WTC11 (cell line): ENCODE data around the gene CLBA1. TPM values are rescaled to one million over a fixed set of nuclear protein-coding genes. Genes with fewer than 3 reads are reported as not detected.

Experiments
- ATAC-seq: fragments of 200-7000 bp; cut with Tn5 transposase; 2 replicates; pipeline ENCODE4 v1.10.0; 2021; ENCODE audit warnings: mild to moderate bottlenecking, moderate library complexity
- CTCF ChIA-PET: fragments of 300-600 bp; sonication (Branson Sonifier 250); formaldehyde crosslinking; loops from one replicate; lab custom pipeline; 2021; ENCODE audit warnings: antibody characterized with exemption; lab: Charles Lee
- POLR2A ChIA-PET: fragments of 350-600 bp; sonication (Branson Sonifier 250); formaldehyde crosslinking; loops from one replicate; lab custom pipeline; 2021; ENCODE audit warnings: antibody characterized with exemption; lab: Charles Lee
- DNase-seq: peaks from one replicate; pipeline ENCODE4 v3.0.0; 2021; ENCODE audit warnings: low spot score
- H3K27ac Mint-ChIP-seq: 2 replicates; pipeline ENCODE4 v1.8.0; 2021; ENCODE audit warnings: mixed read lengths
- H3K27me3 Mint-ChIP-seq: 2 replicates; pipeline ENCODE4 v1.8.0; 2021; ENCODE audit warnings: low read depth, mild to moderate bottlenecking, moderate library complexity, mixed read lengths
- H3K36me3 Mint-ChIP-seq: 2 replicates; pipeline ENCODE4 v1.8.0; 2021; ENCODE audit warnings: mixed read lengths
- H3K4me1 Mint-ChIP-seq: 2 replicates; pipeline ENCODE4 v1.8.0; 2022; ENCODE audit warnings: mixed read lengths
- H3K4me3 Mint-ChIP-seq: 2 replicates; pipeline ENCODE4 v1.8.0; 2021; ENCODE audit warnings: mild to moderate bottlenecking, moderate library complexity, mixed read lengths
- H3K9me3 Mint-ChIP-seq: 2 replicates; pipeline ENCODE4 v1.8.0; 2021; ENCODE audit warnings: mixed read lengths
- CBFB ChIP-seq: sonication (generic); formaldehyde crosslinking; IDR thresholded peaks from 2 replicates; pipeline ENCODE4 v1.8.1; 2022; ENCODE audit warnings: mild to moderate bottlenecking, low read depth, missing genetic modification reagents
- CREM ChIP-seq: sonication (generic); formaldehyde crosslinking; IDR thresholded peaks from 2 replicates; pipeline ENCODE4 v1.8.1; 2022; ENCODE audit warnings: mild to moderate bottlenecking, missing genetic modification reagents, moderate library complexity
- FOXP1 ChIP-seq: sonication (generic); formaldehyde crosslinking; IDR thresholded peaks from 2 replicates; pipeline ENCODE4 v1.8.0; 2022; ENCODE audit warnings: missing genetic modification reagents, mild to moderate bottlenecking, moderate library complexity, borderline replicate concordance
- NR3C1 ChIP-seq: sonication (generic); formaldehyde crosslinking; conservative IDR thresholded peaks from 2 replicates; pipeline ENCODE4 v1.8.1; 2023; ENCODE audit warnings: low read depth, mild to moderate bottlenecking, missing genetic modification reagents
- TCF7 ChIP-seq: sonication (generic); formaldehyde crosslinking; IDR thresholded peaks from 2 replicates; pipeline ENCODE4 v1.8.0; 2022; ENCODE audit warnings: mild to moderate bottlenecking, low read depth, missing genetic modification reagents, moderate library complexity
- TEAD1 ChIP-seq: sonication (generic); formaldehyde crosslinking; IDR thresholded peaks from 2 replicates; pipeline ENCODE4 v1.8.0; 2022; ENCODE audit warnings: mild to moderate bottlenecking, missing genetic modification reagents
- TEAD4 ChIP-seq: sonication (generic); formaldehyde crosslinking; IDR thresholded peaks from 2 replicates; pipeline ENCODE4 v1.8.0; 2022; ENCODE audit warnings: mild to moderate bottlenecking, missing genetic modification reagents
- ZNF138 ChIP-seq: sonication (generic); formaldehyde crosslinking; conservative IDR thresholded peaks from 2 replicates; pipeline ENCODE4 v1.8.1; 2022; ENCODE audit warnings: mild to moderate bottlenecking, moderate library complexity, missing genetic modification reagents
- ZNF263 ChIP-seq: sonication (generic); formaldehyde crosslinking; IDR thresholded peaks from 2 replicates; pipeline ENCODE4 v1.8.1; 2022; ENCODE audit warnings: low read depth, mild to moderate bottlenecking, moderate library complexity, missing genetic modification reagents
- ZNF671 ChIP-seq: fragments of 250-450 bp; sonication (Bioruptor Pico); IDR thresholded peaks from 2 replicates; pipeline ENCODE4 v1.8.0; 2021; ENCODE audit warnings: mild to moderate bottlenecking
- total RNA-seq: library from RNA; stranded (reverse); gene quantifications from 3 replicates; pipeline ENCODE4 v1.2.3, GENCODE V29; 2021
- TF ChIP-seq, protein P1 (sequence below): sonication (generic); formaldehyde crosslinking; IDR thresholded peaks from 2 replicates; pipeline ENCODE4 v1.8.0; 2022; ENCODE audit warnings: mild to moderate bottlenecking, missing genetic modification reagents
- TF ChIP-seq, protein P2 (sequence below): sonication (generic); formaldehyde crosslinking; IDR thresholded peaks from 2 replicates; pipeline ENCODE4 v1.8.1; 2022; ENCODE audit warnings: mild to moderate bottlenecking, moderate library complexity, missing genetic modification reagents
- TF ChIP-seq, protein P3 (sequence below): sonication (generic); formaldehyde crosslinking; IDR thresholded peaks from 2 replicates; pipeline ENCODE4 v1.8.1; 2022; ENCODE audit warnings: missing genetic modification reagents, borderline replicate concordance
- TF ChIP-seq, protein P4 (sequence below): fragments of 250-450 bp; sonication (Bioruptor Pico); IDR thresholded peaks from 2 replicates; pipeline ENCODE4 v1.9.0; 2021; ENCODE audit warnings: moderate library complexity, mild to moderate bottlenecking, inconsistent platforms, borderline replicate concordance
- TF ChIP-seq, protein P5 (sequence below): fragments of 250-450 bp; sonication (Bioruptor Pico); IDR thresholded peaks from 2 replicates; pipeline ENCODE4 v1.9.0; 2021; ENCODE audit warnings: mild to moderate bottlenecking, borderline replicate concordance
- TF ChIP-seq, protein P6 (sequence below): sonication (generic); formaldehyde crosslinking; IDR thresholded peaks from 2 replicates; pipeline ENCODE4 v1.8.1; 2023; ENCODE audit warnings: mild to moderate bottlenecking, missing genetic modification reagents, borderline replicate concordance

Gene CLBA1
- total RNA-seq, 1 experiment from 2014 or later, result 3.8 TPM

DNA sequence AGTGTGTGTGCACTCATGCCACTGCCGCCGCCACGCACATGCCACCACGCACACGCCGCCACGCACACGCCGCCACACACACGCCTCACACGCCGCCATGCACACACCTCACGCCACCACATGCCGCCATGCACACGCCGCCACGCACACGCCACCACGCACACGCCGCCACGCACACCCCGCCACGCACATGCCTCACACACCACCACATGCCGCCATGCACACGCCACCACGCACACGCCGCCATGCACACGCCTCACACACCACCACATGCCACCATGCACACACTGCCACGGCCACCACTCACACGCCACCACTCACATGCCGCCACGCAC is 6.3 kb downstream of the CLBA1 start:
- POLR2A ChIA-PET, result no interaction called here
- CTCF ChIA-PET, result no interaction called here
- no peak for TF ChIP-seq TCF7
- peak; percentile 53; the same call in 1 of the 2 replicates for TF ChIP-seq FOXP1 (CRISPR knock-in tag)
- TF ChIP-seq, protein P1, sequence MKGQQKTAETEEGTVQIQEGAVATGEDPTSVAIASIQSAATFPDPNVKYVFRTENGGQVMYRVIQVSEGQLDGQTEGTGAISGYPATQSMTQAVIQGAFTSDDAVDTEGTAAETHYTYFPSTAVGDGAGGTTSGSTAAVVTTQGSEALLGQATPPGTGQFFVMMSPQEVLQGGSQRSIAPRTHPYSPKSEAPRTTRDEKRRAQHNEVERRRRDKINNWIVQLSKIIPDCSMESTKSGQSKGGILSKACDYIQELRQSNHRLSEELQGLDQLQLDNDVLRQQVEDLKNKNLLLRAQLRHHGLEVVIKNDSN, result no peak
- TF ChIP-seq, all 79 proteins: peak for 1
- Mint-ChIP-seq H3K4me1 (no peaks in the 10 kb centered on the region), H3K9me3 (no peaks in the 10 kb centered on the region), H3K36me3 (no peaks in the 10 kb centered on the region), H3K4me3 (no peak overlapping the region), H3K27me3 (no peaks in the 10 kb centered on the region), H3K27ac (0 out of 2 replicates have a peak overlapping the region, but pooled peaks have one; percentile 72)
- no peak for DNase-seq
- no peak for ATAC-seq

DNA sequence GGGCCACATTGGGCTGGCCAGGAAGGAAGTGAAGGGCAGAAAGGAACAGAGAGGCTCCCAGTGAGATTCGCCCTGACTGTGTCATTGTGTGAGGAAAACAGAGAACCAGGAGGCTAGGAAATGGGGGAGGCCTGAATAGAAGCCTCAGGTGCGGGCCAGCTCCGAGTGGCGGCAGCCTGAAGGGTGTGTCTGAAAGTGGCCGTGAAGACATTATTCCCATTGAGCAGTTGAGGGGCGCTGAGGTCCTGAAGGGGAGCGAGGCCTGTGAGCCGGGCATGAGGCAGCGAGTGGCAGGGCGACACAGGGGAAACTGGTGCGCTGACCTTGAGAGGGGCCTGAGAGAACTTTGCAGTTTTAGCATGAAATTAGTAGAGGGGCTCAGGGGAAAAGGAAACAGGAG is 6.9 kb downstream of the CLBA1 start:
- no peaks in the 10 kb centered on the region for H3K9me3 Mint-ChIP-seq
- no peak overlapping the region for H3K4me3 Mint-ChIP-seq
- POLR2A ChIA-PET, result no interaction called here

DNA sequence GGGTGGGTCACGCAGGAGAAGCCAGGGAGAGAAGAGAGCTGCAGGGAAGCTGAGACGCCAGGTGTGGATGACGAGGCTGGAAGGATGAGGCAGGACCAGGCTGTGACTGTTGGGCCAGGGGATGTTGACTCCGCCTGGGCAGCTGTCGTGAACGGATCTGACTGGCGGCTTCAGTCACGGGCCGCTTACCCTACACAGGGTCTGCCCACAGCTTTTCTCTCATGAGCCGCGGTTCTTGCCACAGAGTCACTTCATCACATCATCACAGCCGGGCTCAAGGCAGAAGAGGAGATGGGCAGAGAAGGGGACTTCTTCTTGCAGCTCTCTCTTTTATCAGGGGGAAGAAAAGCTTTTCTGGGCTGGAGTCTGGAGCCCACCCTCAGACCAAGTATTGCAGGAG is 7.7 kb downstream of the CLBA1 start:
- POLR2A ChIA-PET, result no interaction called here
- TF ChIP-seq TEAD1 (no peak), ZNF263 (CRISPR knock-in tag) (no peak), ZNF671 (CRISPR knock-in tag) (no peak), CBFB (CRISPR knock-in tag) (no peak)
- TF ChIP-seq, protein P2, sequence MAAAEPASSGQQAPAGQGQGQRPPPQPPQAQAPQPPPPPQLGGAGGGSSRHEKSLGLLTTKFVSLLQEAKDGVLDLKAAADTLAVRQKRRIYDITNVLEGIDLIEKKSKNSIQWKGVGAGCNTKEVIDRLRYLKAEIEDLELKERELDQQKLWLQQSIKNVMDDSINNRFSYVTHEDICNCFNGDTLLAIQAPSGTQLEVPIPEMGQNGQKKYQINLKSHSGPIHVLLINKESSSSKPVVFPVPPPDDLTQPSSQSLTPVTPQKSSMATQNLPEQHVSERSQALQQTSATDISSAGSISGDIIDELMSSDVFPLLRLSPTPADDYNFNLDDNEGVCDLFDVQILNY (CRISPR knock-in tag), result no peak
- TF ChIP-seq, protein P3, sequence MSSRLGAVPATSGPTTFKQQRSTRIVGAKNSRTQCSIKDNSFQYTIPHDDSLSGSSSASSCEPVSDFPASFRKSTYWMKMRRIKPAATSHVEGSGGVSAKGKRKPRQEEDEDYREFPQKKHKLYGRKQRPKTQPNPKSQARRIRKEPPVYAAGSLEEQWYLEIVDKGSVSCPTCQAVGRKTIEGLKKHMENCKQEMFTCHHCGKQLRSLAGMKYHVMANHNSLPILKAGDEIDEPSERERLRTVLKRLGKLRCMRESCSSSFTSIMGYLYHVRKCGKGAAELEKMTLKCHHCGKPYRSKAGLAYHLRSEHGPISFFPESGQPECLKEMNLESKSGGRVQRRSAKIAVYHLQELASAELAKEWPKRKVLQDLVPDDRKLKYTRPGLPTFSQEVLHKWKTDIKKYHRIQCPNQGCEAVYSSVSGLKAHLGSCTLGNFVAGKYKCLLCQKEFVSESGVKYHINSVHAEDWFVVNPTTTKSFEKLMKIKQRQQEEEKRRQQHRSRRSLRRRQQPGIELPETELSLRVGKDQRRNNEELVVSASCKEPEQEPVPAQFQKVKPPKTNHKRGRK (CRISPR knock-in tag), result no peak

More for the DNA sequence above, 6.9 kb downstream of the CLBA1 start:
- ATAC-seq (no peak), DNase-seq (no peak)
- Mint-ChIP-seq H3K27ac (0 out of 2 replicates have a peak overlapping the region, but pooled peaks have one; percentile 72), H3K27me3 (no peaks in the 10 kb centered on the region), H3K36me3 (no peaks in the 10 kb centered on the region), H3K4me1 (no peaks in the 10 kb centered on the region)
- CTCF ChIA-PET, result no interaction called here
- TF ChIP-seq CREM (CRISPR knock-in tag) (no peak), TEAD4 (no peak), NR3C1 (CRISPR knock-in tag) (no peak), ZNF138 (CRISPR knock-in tag) (no peak)
- TF ChIP-seq, protein P4, sequence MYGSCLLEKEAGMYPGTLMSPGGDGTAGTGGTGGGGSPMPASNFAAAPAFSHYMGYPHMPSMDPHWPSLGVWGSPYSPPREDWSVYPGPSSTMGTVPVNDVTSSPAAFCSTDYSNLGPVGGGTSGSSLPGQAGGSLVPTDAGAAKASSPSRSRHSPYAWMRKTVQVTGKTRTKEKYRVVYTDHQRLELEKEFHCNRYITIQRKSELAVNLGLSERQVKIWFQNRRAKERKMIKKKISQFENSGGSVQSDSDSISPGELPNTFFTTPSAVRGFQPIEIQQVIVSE (CRISPR knock-in tag), result no peak
- TF ChIP-seq, protein P5, sequence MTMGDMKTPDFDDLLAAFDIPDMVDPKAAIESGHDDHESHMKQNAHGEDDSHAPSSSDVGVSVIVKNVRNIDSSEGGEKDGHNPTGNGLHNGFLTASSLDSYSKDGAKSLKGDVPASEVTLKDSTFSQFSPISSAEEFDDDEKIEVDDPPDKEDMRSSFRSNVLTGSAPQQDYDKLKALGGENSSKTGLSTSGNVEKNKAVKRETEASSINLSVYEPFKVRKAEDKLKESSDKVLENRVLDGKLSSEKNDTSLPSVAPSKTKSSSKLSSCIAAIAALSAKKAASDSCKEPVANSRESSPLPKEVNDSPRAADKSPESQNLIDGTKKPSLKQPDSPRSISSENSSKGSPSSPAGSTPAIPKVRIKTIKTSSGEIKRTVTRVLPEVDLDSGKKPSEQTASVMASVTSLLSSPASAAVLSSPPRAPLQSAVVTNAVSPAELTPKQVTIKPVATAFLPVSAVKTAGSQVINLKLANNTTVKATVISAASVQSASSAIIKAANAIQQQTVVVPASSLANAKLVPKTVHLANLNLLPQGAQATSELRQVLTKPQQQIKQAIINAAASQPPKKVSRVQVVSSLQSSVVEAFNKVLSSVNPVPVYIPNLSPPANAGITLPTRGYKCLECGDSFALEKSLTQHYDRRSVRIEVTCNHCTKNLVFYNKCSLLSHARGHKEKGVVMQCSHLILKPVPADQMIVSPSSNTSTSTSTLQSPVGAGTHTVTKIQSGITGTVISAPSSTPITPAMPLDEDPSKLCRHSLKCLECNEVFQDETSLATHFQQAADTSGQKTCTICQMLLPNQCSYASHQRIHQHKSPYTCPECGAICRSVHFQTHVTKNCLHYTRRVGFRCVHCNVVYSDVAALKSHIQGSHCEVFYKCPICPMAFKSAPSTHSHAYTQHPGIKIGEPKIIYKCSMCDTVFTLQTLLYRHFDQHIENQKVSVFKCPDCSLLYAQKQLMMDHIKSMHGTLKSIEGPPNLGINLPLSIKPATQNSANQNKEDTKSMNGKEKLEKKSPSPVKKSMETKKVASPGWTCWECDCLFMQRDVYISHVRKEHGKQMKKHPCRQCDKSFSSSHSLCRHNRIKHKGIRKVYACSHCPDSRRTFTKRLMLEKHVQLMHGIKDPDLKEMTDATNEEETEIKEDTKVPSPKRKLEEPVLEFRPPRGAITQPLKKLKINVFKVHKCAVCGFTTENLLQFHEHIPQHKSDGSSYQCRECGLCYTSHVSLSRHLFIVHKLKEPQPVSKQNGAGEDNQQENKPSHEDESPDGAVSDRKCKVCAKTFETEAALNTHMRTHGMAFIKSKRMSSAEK (CRISPR knock-in tag), result no peak
- TF ChIP-seq, protein P6, sequence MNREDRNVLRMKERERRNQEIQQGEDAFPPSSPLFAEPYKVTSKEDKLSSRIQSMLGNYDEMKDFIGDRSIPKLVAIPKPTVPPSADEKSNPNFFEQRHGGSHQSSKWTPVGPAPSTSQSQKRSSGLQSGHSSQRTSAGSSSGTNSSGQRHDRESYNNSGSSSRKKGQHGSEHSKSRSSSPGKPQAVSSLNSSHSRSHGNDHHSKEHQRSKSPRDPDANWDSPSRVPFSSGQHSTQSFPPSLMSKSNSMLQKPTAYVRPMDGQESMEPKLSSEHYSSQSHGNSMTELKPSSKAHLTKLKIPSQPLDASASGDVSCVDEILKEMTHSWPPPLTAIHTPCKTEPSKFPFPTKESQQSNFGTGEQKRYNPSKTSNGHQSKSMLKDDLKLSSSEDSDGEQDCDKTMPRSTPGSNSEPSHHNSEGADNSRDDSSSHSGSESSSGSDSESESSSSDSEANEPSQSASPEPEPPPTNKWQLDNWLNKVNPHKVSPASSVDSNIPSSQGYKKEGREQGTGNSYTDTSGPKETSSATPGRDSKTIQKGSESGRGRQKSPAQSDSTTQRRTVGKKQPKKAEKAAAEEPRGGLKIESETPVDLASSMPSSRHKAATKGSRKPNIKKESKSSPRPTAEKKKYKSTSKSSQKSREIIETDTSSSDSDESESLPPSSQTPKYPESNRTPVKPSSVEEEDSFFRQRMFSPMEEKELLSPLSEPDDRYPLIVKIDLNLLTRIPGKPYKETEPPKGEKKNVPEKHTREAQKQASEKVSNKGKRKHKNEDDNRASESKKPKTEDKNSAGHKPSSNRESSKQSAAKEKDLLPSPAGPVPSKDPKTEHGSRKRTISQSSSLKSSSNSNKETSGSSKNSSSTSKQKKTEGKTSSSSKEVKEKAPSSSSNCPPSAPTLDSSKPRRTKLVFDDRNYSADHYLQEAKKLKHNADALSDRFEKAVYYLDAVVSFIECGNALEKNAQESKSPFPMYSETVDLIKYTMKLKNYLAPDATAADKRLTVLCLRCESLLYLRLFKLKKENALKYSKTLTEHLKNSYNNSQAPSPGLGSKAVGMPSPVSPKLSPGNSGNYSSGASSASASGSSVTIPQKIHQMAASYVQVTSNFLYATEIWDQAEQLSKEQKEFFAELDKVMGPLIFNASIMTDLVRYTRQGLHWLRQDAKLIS, result no peak
- TF ChIP-seq, all 79 proteins: peak for 0

More for the DNA sequence above, 7.7 kb downstream of the CLBA1 start:
- H3K27me3 Mint-ChIP-seq, result no peaks in the 10 kb centered on the region
- H3K4me3 Mint-ChIP-seq, result no peak overlapping the region
- ATAC-seq (no peak), DNase-seq (no peak)
- CTCF ChIA-PET, result interaction anchor here (0.7 to 0.8 kb wide), 2 partner anchors 24 to 378 kb away, joined by 3 read pairs; no protein-coding TSS in a partner anchor
- no peaks in the 10 kb centered on the region for H3K9me3 Mint-ChIP-seq
- H3K36me3 Mint-ChIP-seq, result no peaks in the 10 kb centered on the region
- no peak overlapping the region; the same call in 1 of the 2 replicates for H3K27ac Mint-ChIP-seq
- H3K4me1 Mint-ChIP-seq, result no peaks in the 10 kb centered on the region
